ENCODE results near the gene RNF215.

DNA sequence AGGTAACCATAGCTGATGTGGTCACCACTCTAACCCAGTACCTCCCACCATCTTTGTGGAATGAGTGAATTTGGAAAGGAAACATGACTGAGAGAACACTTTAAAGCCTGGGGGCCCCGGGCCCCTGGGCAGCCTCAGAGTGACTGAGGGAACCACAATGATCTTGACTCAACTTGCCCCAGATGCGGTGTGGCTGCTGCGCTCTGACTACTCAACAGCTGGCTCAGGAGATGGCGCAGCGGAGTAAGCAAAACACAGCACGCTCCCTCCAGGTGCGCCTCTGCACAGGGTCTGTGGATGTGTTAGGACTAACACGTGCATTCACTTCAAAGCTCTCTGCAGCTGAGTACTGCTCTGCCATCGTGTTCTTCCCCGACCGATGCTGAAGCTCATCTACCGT is 5.9 kb downstream of the RNF215 start:
- no peak for TF ChIP-seq POLR2A (IDR thresholded peaks at IDR 0.05)
- TF ChIP-seq, protein P1, sequence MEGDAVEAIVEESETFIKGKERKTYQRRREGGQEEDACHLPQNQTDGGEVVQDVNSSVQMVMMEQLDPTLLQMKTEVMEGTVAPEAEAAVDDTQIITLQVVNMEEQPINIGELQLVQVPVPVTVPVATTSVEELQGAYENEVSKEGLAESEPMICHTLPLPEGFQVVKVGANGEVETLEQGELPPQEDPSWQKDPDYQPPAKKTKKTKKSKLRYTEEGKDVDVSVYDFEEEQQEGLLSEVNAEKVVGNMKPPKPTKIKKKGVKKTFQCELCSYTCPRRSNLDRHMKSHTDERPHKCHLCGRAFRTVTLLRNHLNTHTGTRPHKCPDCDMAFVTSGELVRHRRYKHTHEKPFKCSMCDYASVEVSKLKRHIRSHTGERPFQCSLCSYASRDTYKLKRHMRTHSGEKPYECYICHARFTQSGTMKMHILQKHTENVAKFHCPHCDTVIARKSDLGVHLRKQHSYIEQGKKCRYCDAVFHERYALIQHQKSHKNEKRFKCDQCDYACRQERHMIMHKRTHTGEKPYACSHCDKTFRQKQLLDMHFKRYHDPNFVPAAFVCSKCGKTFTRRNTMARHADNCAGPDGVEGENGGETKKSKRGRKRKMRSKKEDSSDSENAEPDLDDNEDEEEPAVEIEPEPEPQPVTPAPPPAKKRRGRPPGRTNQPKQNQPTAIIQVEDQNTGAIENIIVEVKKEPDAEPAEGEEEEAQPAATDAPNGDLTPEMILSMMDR (IDR thresholded peaks at IDR 0.05): no peak
